Right lobe of liver (tissue), 6 donors: ENCODE data around the gene PPFIA4. TPM values are rescaled to one million over a fixed set of nuclear protein-coding genes. Genes with fewer than 3 reads are reported as not detected.

ENCODE experiments used
- ATAC-seq, 4 donors: fragments of 200-7000 bp; cut with Tn5 transposase; one replicate each; pipeline ENCODE4 v1.9.1; 2020; ENCODE audit warnings: mild to moderate bottlenecking in 4 of 4, moderate library complexity in 4 of 4
- DNase-seq, 3 donors: peaks; one replicate each; pipeline ENCODE4 v3.0.0-alpha.2; 2020
- H3K27ac ChIP-seq, 3 donors: fragments of 200-600 bp; one replicate each; pipeline ENCODE4 v1.8.0; 2022
- H3K27me3 ChIP-seq, 2 donors: fragments of 200-600 bp; one replicate each; pipeline ENCODE4 v1.8.0; 2022
- H3K36me3 ChIP-seq, 4 donors: fragments of 200-600 bp; sonication (generic) in 1 of 4; one replicate each; pipeline versions ENCODE4 v1.5.1 to v1.8.0; 2017 to 2022; ENCODE audit warnings: control low read depth in 1 of 4
- H3K4me1 ChIP-seq, 4 donors: fragments of 200-600 bp; sonication (generic) in 1 of 4; one replicate each; pipeline versions ENCODE4 v1.5.1 to v1.8.0; 2017 to 2022; ENCODE audit warnings: control low read depth in 1 of 4
- H3K4me3 ChIP-seq, 3 donors: fragments of 200-600 bp; one replicate each; pipeline ENCODE4 v1.8.0; 2022
- H3K9me3 ChIP-seq, 4 donors: fragments of 200-600 bp; sonication (generic) in 1 of 4; one replicate each; pipeline versions ENCODE4 v1.5.1 to v1.8.0; 2017 to 2022; ENCODE audit warnings: control low read depth in 1 of 4
- CTCF ChIP-seq, 4 donors: fragments of 200-600 bp in 3 of 4; fragments of 450-650 bp in 1 of 4; IDR thresholded peaks; one replicate each; pipeline versions ENCODE4 v1.5.1 to v1.8.0; 2016 to 2022; ENCODE audit warnings: antibody characterized with exemption in 4 of 4, mild to moderate bottlenecking in 2 of 4
- POLR2A ChIP-seq: fragments of 450-650 bp; IDR thresholded peaks from one replicate; pipeline ENCODE4 v1.6.1; 2017; ENCODE audit warnings: antibody characterized with exemption, mild to moderate bottlenecking
- WGBS: methylation state at CpG from one replicate; pipeline ENCODE4 v1.1.6; 2018; ENCODE audit warnings: low coverage, low lambda C conversion rate; ENCODE audit not compliant: insufficient coverage; ENCODE audit errors: missing lambda C conversion rate; 5-methylcytosine and 5-hydroxymethylcytosine counted together
- intact Hi-C, 2 donors: fragments of 100-400 bp; cut with DNase I; formaldehyde crosslinking; loops; one replicate each; pipeline versions ENCODE4 v1.11.2 to v1.14.1; 2022
- total RNA-seq, 6 experiments: library from RNA; depleted of rRNA in 2 of 6; stranded (reverse); fragments of >200 nt in 2 of 6; fragmentation: NEBNext Ultra II Directional in 3 of 6; extraction: Animal tissue kit (Norgen Biotek cat#: 25700) in 3 of 6; gene quantifications; one replicate each; pipeline versions ENCODE4 v1.1.0 to v1.2.4, GENCODE V29; 2016 to 2023
- donor health status: DM: no; HTN: yes; CAD: no.
- donor health status: DM: no; HTN: no; CAD: no.
- donor health status: DM: no; HTN: no; CAD: no.
- donor health status: DM: no; HTN: yes; CAD: no.
- donor health status: DM: no; HTN: yes; CAD: no.

Gene PPFIA4
- total RNA-seq, 6 experiments from 2014 or later: 0.18 to 5.5 (median 0.49) TPM; not detected in 1

- H3K27ac ChIP-seq: no peak overlapping the region
- peak in 1 of 3 donors; percentile 21 for DNase-seq
Measured at GRCh38 chr1:203037509-203038190, 11.4 kb downstream of the PPFIA4 start.

GRCh38 chr1:203038217-203038741 lies 12.0 kb downstream of the PPFIA4 start:
- no peak overlapping the region for H3K27ac ChIP-seq
- H3K36me3 ChIP-seq: no peaks in the 10 kb centered on the region
- TF ChIP-seq POLR2A: no peak
- TF ChIP-seq CTCF (IDR thresholded peaks at IDR 0.05): no peak
- H3K27me3 ChIP-seq: no peaks in the 10 kb centered on the region
- no peaks in the 10 kb centered on the region for H3K9me3 ChIP-seq
- DNase-seq (peak in 1 of 3 donors; percentile 39), ATAC-seq (no peak)
- H3K4me1 ChIP-seq: no peaks in the 10 kb centered on the region
- intact Hi-C loops: loop anchor here in 1 of 2 donors (5.0 kb wide), 2 partner anchors 179 to 234 kb away; no protein-coding TSS in a partner anchor
- 14% methylated on average over 5 of the region's 9 CpGs for WGBS
- H3K4me3 ChIP-seq: no peak overlapping the region

More at GRCh38 chr1:203037509-203038190, 11.4 kb downstream of the PPFIA4 start:
- Histone ChIP-seq H3K4me3 (no peak overlapping the region), H3K4me1 (no peaks in the 10 kb centered on the region), H3K9me3 (no peaks in the 10 kb centered on the region), H3K27me3 (no peaks in the 10 kb centered on the region), H3K36me3 (no peaks in the 10 kb centered on the region)
- TF ChIP-seq POLR2A (no peak), CTCF (IDR thresholded peaks at IDR 0.05) (no peak)
- ATAC-seq: no peak
- intact Hi-C loops: loop anchor here in 1 of 2 donors (5.0 kb wide), 2 partner anchors 180 to 235 kb away; no protein-coding TSS in a partner anchor
- 50% methylated on average over 8 of the region's 10 CpGs for WGBS

GRCh38 chr1:203038891-203039608 lies 12.8 kb downstream of the PPFIA4 start:
- intact Hi-C loops: loop anchor here in 1 of 2 donors (5.0 kb wide), 2 partner anchors 178 to 233 kb away; no protein-coding TSS in a partner anchor
- Histone ChIP-seq H3K27me3 (no peaks in the 10 kb centered on the region), H3K36me3 (no peaks in the 10 kb centered on the region), H3K4me3 (no peak overlapping the region), H3K9me3 (no peaks in the 10 kb centered on the region), H3K27ac (no peak overlapping the region), H3K4me1 (no peaks in the 10 kb centered on the region)
- DNase-seq (peak; percentile 72 to 78 (median 72)), ATAC-seq (peak; percentile 89 to 94 (median 91))
- WGBS: 39% methylated on average over 10 of the region's 22 CpGs
- peak; percentile 87 to 91 (median 90) for TF ChIP-seq CTCF (IDR thresholded peaks at IDR 0.05)
- TF ChIP-seq POLR2A: no peak

GRCh38 chr1:203039609-203040512 lies 13.6 kb downstream of the PPFIA4 start:
- H3K4me1 ChIP-seq: no peaks in the 10 kb centered on the region
- H3K36me3 ChIP-seq: no peaks in the 10 kb centered on the region
- H3K27me3 ChIP-seq: no peaks in the 10 kb centered on the region
- no peak overlapping the region for H3K4me3 ChIP-seq
- DNase-seq (peak in 1 of 3 donors; percentile 38), ATAC-seq (no peak)
- TF ChIP-seq POLR2A (no peak), CTCF (IDR thresholded peaks at IDR 0.05) (no peak)
- intact Hi-C loops: loop anchor here in 1 of 2 donors (5.0 kb wide), 2 partner anchors 177 to 232 kb away; no protein-coding TSS in a partner anchor
- WGBS: 27% methylated on average over 3 of the region's 11 CpGs
- H3K9me3 ChIP-seq: no peaks in the 10 kb centered on the region
- no peak overlapping the region for H3K27ac ChIP-seq
